Bronchial epithelial cell (primary cell): ENCODE measurements around the gene TMEM191C. TPM values are rescaled to one million over a fixed set of nuclear protein-coding genes. Genes with fewer than 3 reads are reported as not detected.
"Not testable (repeated sequence)": the region's sequence is repeated elsewhere in the genome, so short reads cannot be mapped to it uniquely, and the experiment has no call there.

ENCODE experiments used
- DNase-seq: peaks from one replicate; pipeline ENCODE4 v3.0.0-alpha.2; 2010; ENCODE audit warnings: low read depth
- FAIRE-seq: peaks from 2 replicates; lab custom pipeline; 2011; peaks lifted over from hg19 to GRCh38; lab: Jason Lieb, UNC
- H3K27me3 ChIP-seq: 2 replicates; pipeline ENCODE4 v1.5.1; 2011; ENCODE audit warnings: low read length; ENCODE audit not compliant: control insufficient read depth, insufficient read depth
- H3K36me3 ChIP-seq: 2 replicates; pipeline ENCODE4 v1.5.1; 2011; ENCODE audit warnings: low read length; ENCODE audit not compliant: control insufficient read depth, insufficient read depth
- H3K4me3 ChIP-seq: 2 replicates; pipeline ENCODE4 v1.5.1; 2011; ENCODE audit warnings: mild to moderate bottlenecking, low read depth, low read length, control low read depth
- total RNA-seq: library from RNA; depleted of rRNA; stranded (reverse); fragments of >200 nt; gene quantifications from 2 replicates; pipeline ENCODE4 v1.2.1, GENCODE V29; 2014
- TF ChIP-seq, protein P1 (sequence below): IDR thresholded peaks from 2 replicates; pipeline ENCODE4 v1.5.1; 2011; ENCODE audit warnings: mild to moderate bottlenecking, moderate library complexity, low read length, control low read depth, inconsistent platforms; ENCODE audit not compliant: insufficient read depth, severe bottlenecking

Gene TMEM191C
- total RNA-seq, 1 donor from 2014 or later: 1.3 TPM

DNA sequence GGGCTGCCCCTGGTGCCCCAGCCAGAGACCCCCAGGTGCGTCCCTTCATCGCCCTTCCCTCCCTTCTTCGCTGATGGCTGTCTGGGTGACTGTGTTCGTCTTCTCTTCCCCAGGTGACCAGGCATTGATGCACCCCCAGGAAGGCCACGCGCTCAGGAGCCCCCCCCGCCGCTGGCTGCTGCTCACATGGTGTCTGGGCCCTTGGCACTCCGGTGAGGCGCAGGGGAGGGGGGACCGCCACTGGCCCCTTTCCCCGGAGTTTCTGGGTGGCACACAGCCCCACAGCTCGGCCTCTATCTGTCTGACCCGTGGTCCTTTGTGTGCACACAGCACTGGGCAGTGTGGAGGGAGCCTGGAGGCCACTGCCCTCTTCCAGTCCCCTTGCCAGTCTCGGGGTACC, 24.5 kb upstream of the TMEM191C start:
- FAIRE-seq, DNase-seq: not testable (repeated sequence)

DNA sequence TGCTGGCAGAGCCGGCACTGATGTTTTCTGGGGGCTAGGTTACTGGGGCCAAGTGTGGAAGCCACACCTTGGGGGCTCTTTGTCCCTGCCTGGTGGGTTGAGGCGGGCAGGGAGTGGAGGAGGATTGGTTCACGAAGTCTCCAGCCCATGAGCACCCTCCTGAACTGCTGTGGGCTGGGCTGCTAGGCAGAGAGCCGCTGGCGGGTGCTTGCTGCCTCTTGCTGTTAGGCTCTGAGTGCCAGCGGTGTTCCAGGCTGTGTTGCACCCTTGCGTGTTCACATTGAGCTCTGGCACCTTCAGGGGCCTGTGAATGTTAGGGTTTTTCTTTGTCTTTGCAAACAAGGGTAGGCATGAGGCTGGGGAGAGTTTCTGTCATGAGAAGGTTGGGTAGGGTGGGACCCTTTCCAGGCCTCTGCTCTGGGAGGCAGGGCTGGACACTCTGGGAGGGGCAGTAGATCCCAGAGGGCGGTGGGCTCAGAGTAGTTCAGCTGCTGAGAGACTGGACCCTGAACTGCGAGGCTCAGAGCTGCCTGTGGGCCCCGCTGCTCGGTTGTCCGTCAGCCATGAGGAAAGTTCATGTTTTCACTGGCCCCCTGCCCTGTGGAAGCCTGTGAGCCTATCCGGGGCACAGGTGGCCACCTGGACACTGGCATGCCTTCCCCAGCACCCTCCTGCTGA, 24.0 kb upstream of the TMEM191C start:
- DNase-seq: no peak
- no peak for FAIRE-seq
- Histone ChIP-seq H3K27me3 (no peaks in the 10 kb centered on the region), H3K4me3 (no peak overlapping the region), H3K36me3 (peaks cover 11% of the 10 kb centered on the region)
- TF ChIP-seq, protein P1, sequence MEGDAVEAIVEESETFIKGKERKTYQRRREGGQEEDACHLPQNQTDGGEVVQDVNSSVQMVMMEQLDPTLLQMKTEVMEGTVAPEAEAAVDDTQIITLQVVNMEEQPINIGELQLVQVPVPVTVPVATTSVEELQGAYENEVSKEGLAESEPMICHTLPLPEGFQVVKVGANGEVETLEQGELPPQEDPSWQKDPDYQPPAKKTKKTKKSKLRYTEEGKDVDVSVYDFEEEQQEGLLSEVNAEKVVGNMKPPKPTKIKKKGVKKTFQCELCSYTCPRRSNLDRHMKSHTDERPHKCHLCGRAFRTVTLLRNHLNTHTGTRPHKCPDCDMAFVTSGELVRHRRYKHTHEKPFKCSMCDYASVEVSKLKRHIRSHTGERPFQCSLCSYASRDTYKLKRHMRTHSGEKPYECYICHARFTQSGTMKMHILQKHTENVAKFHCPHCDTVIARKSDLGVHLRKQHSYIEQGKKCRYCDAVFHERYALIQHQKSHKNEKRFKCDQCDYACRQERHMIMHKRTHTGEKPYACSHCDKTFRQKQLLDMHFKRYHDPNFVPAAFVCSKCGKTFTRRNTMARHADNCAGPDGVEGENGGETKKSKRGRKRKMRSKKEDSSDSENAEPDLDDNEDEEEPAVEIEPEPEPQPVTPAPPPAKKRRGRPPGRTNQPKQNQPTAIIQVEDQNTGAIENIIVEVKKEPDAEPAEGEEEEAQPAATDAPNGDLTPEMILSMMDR: no peak

More for the DNA sequence above, 24.5 kb upstream of the TMEM191C start:
- H3K27me3 ChIP-seq, H3K4me3 ChIP-seq: not testable (repeated sequence)
- peaks cover 11% of the 10 kb centered on the region for H3K36me3 ChIP-seq

DNA sequence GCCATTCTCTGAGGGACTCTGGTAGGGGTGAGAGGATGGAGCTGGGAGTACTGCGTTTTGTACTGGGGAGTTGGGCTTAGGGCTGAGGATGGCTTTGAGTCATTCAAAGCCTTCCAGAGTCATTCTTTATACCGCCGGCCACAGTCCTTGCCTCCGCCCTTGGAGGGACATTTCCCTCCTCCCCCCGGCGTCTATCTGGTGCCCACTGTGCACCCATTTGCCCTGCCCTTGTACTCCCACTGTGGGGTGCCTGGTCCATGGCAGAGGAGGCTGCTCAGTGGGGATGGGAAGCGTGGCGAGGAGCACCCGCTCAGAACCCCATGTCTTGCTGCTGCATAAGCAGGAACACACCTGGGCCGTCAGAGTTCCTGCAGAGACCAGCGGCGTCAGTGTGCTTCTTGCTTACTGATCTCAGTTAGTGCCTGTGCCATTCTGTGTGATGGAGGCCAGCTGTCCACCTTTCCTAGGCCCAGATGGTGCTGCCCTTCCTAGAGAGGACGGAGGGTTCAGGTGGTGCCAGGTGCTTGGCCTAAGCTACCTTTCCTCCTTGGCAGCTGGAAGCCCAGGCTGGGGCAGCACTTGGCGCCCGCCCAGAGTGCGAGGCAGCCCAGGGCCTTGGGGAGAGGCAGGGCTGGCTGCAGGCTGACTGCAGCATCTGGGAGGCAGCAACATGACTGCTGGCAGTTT, 23.3 kb upstream of the TMEM191C start:
- FAIRE-seq: no peak
- TF ChIP-seq, protein P1: no peak
- DNase-seq: no peak

DNA sequence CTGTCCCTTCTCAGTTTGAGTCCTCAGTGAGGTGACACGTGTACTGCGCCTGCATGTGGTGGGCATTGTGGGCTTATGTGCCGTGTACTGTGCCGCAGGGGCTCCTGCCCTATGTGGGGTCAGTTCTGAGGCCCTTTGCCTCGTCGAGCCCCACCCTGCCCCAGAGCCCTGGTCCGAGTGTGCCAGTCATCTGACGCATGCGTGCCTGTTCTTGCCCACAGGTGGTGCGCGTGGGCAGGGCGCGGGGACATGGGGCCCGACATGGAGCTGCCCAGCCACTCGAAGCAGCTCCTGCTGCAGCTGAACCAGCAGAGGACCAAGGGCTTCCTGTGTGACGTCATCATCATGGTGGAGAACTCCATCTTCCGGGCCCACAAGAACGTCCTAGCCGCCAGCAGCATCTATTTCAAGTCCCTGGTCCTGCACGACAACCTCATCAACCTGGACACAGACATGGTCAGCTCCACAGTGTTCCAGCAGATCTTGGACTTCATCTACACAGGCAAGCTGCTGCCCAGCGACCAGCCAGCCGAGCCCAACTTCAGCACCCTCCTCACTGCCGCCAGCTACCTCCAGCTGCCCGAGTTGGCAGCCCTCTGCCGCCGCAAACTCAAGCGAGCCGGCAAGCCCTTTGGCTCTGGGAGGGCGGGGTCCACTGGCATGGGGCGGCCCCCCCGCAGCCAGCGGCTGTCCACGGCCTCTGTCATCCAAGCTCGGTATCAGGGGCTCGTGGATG, 22.3 kb upstream of the TMEM191C start:
- no peaks in the 10 kb centered on the region for H3K27me3 ChIP-seq
- peaks cover 11% of the 10 kb centered on the region for H3K36me3 ChIP-seq
- FAIRE-seq: no peak
- no peak for DNase-seq
- TF ChIP-seq, protein P1: no peak
- no peak overlapping the region for H3K4me3 ChIP-seq

More for the DNA sequence above, 23.3 kb upstream of the TMEM191C start:
- H3K27me3 ChIP-seq: no peaks in the 10 kb centered on the region
- no peak overlapping the region for H3K4me3 ChIP-seq
- H3K36me3 ChIP-seq: peaks cover 11% of the 10 kb centered on the region

DNA sequence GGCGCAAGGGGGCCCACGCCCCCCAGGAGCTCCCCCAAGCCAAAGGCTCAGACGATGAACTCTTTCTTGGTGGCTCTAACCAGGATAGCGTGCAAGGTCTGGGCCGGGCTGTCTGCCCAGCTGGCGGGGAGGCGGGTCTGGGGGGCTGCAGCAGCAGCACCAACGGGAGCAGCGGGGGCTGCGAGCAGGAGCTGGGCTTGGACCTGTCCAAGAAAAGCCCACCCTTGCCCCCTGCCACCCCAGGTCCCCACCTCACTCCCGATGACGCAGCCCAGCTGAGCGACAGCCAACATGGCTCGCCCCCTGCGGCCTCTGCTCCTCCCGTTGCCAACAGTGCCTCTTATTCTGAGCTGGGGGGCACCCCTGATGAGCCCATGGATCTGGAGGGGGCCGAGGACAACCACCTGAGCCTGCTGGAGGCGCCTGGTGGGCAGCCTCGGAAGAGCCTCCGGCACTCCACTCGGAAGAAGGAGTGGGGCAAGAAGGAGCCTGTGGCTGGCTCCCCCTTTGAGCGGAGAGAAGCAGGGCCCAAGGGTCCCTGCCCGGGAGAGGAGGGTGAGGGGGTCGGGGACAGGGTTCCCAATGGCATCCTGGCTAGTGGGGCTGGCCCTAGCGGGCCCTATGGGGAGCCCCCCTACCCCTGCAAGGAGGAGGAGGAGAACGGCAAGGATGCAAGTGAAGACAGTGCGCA, 21.6 kb upstream of the TMEM191C start:
- FAIRE-seq: no peak
- TF ChIP-seq, protein P1: no peak
- H3K36me3 ChIP-seq: peaks cover 11% of the 10 kb centered on the region

More for the DNA sequence above, 21.6 kb upstream of the TMEM191C start:
- Histone ChIP-seq H3K27me3 (no peaks in the 10 kb centered on the region), H3K4me3 (no peak overlapping the region)
- DNase-seq: no peak
